Mammary epithelial cell (primary cell): ENCODE results near the gene STARD10.

Source experiments
- CTCF ChIP-seq, 2 donors: IDR thresholded peaks in 1 of 2; conservative IDR thresholded peaks in 1 of 2; 2 replicates each; pipeline ENCODE4 v1.5.1; 2011 to 2012; ENCODE audit warnings: inconsistent platforms in 2 of 2, low read length in 2 of 2, mild to moderate bottlenecking in 2 of 2, control low read depth in 1 of 2, low read depth in 1 of 2; ENCODE audit not compliant: insufficient read depth in 1 of 2; ENCODE audit errors: extremely low read depth in 1 of 2
- EZH2 ChIP-seq: IDR thresholded peaks from 2 replicates; pipeline ENCODE4 v1.6.1; 2012; ENCODE audit warnings: low read length, inconsistent platforms, borderline replicate concordance

- TF ChIP-seq CTCF (conservative IDR thresholded peaks at IDR 0.05 in 1 of 2, IDR thresholded peaks at IDR 0.05 in 1 of 2; ENCODE audit: extremely low read depth in 1 of 2, insufficient read depth in 1 of 2, low read depth in 1 of 2, low read length in 2 of 2) (no peak), EZH2 (no peak)
Measured at GRCh38 chr11:72772059-72772458, 21.8 kb downstream of the STARD10 start.
